H9 (cell line): Measurements from ENCODE around the gene SEC11A. TPM values are rescaled to one million over a fixed set of nuclear protein-coding genes. Genes with fewer than 3 reads are reported as not detected.

Experiments used
- DNase-seq: peaks from one replicate; pipeline ENCODE4 v3.0.0-alpha.2; 2017
- H2AFZ ChIP-seq: one replicate; pipeline ENCODE4 v1.6.1; 2013; ENCODE audit warnings: mild to moderate bottlenecking, low read length, control low read depth, moderate library complexity
- H2AK5ac ChIP-seq: 2 replicates; pipeline ENCODE4 v1.6.1; 2013; ENCODE audit warnings: low read length, control low read depth, mixed read lengths; ENCODE audit not compliant: insufficient read length
- H2BK120ac ChIP-seq: one replicate; pipeline ENCODE4 v1.6.1; 2013; ENCODE audit warnings: low read depth, mild to moderate bottlenecking, low read length, control low read depth, inconsistent platforms; ENCODE audit not compliant: poor library complexity, severe bottlenecking
- H2BK12ac ChIP-seq: 2 replicates; pipeline ENCODE4 v1.6.1; 2013; ENCODE audit warnings: low read length, control low read depth, mixed read lengths, low read depth; ENCODE audit not compliant: insufficient read length
- H2BK15ac ChIP-seq: 2 replicates; pipeline ENCODE4 v1.6.1; 2013; ENCODE audit warnings: low read depth, low read length, control low read depth
- H2BK20ac ChIP-seq: one replicate; pipeline ENCODE4 v1.6.1; 2013; ENCODE audit warnings: low read depth, mild to moderate bottlenecking, low read length, control low read depth, inconsistent platforms; ENCODE audit not compliant: poor library complexity, severe bottlenecking
- H2BK5ac ChIP-seq: 2 replicates; pipeline ENCODE4 v1.6.1; 2013; ENCODE audit warnings: low read length, control low read depth, mixed read lengths; ENCODE audit not compliant: insufficient read length
- H3K14ac ChIP-seq: 2 replicates; pipeline ENCODE4 v1.6.1; 2013; ENCODE audit warnings: low read length, control low read depth; ENCODE audit not compliant: insufficient read depth
- H3K18ac ChIP-seq: 2 replicates; pipeline ENCODE4 v1.6.1; 2013; ENCODE audit warnings: low read depth, mild to moderate bottlenecking, mixed read lengths, low read length, control low read depth; ENCODE audit not compliant: insufficient read length
- H3K23ac ChIP-seq: 2 replicates; pipeline ENCODE4 v1.6.1; 2013; ENCODE audit warnings: low read length, control low read depth, mixed read lengths, low read depth; ENCODE audit not compliant: insufficient read length
- H3K23me2 ChIP-seq: 2 replicates; pipeline ENCODE4 v1.6.1; 2013; ENCODE audit warnings: low read depth, mild to moderate bottlenecking, mixed read lengths, low read length, control low read depth; ENCODE audit not compliant: insufficient read length, poor library complexity, severe bottlenecking
- H3K27ac ChIP-seq: 2 replicates; pipeline ENCODE4 v1.5.1; 2013; ENCODE audit warnings: low read length, control low read depth, mixed read lengths, low read depth; ENCODE audit not compliant: insufficient read length
- H3K27me3 ChIP-seq: 2 replicates; pipeline ENCODE4 v1.6.1; 2013; ENCODE audit warnings: low read length, control low read depth, inconsistent platforms; ENCODE audit not compliant: insufficient read depth
- H3K4ac ChIP-seq: 2 replicates; pipeline ENCODE4 v1.6.1; 2013; ENCODE audit warnings: low read depth, mild to moderate bottlenecking, control low read depth, inconsistent platforms, low read length, moderate library complexity
- H3K4me1 ChIP-seq: 2 replicates; pipeline ENCODE4 v1.6.1; 2013; ENCODE audit warnings: low read length, control low read depth, inconsistent platforms; ENCODE audit not compliant: insufficient read depth
- H3K4me2 ChIP-seq: 2 replicates; pipeline ENCODE4 v1.6.1; 2013; ENCODE audit warnings: low read length, control low read depth, mixed read lengths; ENCODE audit not compliant: insufficient read length, insufficient read depth
- H3K56ac ChIP-seq: 2 replicates; pipeline ENCODE4 v1.6.1; 2013; ENCODE audit warnings: low read depth, mild to moderate bottlenecking, mixed read lengths, low read length, control low read depth; ENCODE audit not compliant: insufficient read length
- H3K79me1 ChIP-seq: 2 replicates; pipeline ENCODE4 v1.6.1; 2013; ENCODE audit warnings: low read depth, mild to moderate bottlenecking, moderate library complexity, low read length, control low read depth, inconsistent platforms; ENCODE audit not compliant: insufficient read depth, poor library complexity, severe bottlenecking
- H3K79me2 ChIP-seq: 2 replicates; pipeline ENCODE4 v1.6.1; 2013; ENCODE audit warnings: low read length, control low read depth, inconsistent platforms; ENCODE audit not compliant: insufficient read depth
- H3K9ac ChIP-seq: 2 replicates; pipeline ENCODE4 v1.6.1; 2013; ENCODE audit warnings: low read length, control low read depth, mixed read lengths; ENCODE audit not compliant: insufficient read length; ENCODE audit errors: extremely low read depth
- H3K9me3 ChIP-seq: one replicate; pipeline ENCODE4 v1.6.1; 2013; ENCODE audit warnings: low read depth, low read length, inconsistent platforms; ENCODE audit not compliant: control insufficient read depth
- H3T11ph ChIP-seq: one replicate; pipeline ENCODE4 v1.6.1; 2013; ENCODE audit warnings: mild to moderate bottlenecking, low read length, control low read depth, inconsistent platforms
- H4K20me1 ChIP-seq: one replicate; pipeline ENCODE4 v1.6.1; 2013; ENCODE audit not compliant: control insufficient read depth, insufficient read length, insufficient read depth
- H4K5ac ChIP-seq: 2 replicates; pipeline ENCODE4 v1.6.1; 2013; ENCODE audit warnings: low read depth, mild to moderate bottlenecking, mixed read lengths, low read length, control low read depth; ENCODE audit not compliant: insufficient read length
- H4K8ac ChIP-seq: replicated peaks from 2 replicates; pipeline ENCODE4 v1.6.1; 2013; ENCODE audit warnings: low read length, control low read depth, mixed read lengths, low read depth; ENCODE audit not compliant: insufficient read length
- H4K91ac ChIP-seq: 2 replicates; pipeline ENCODE4 v1.6.1; 2013; ENCODE audit warnings: low read depth, mild to moderate bottlenecking, moderate library complexity, mixed read lengths, low read length, control low read depth; ENCODE audit not compliant: insufficient read length
- H3K27ac Mint-ChIP-seq, 3 experiments: 2 replicates in 2 of 3; 3 replicates in 1 of 3; pipeline ENCODE4 v1.8.0; 2020 to 2021; ENCODE audit warnings: mixed read lengths in 3 of 3, mild to moderate bottlenecking in 1 of 3, moderate library complexity in 1 of 3
- H3K27me3 Mint-ChIP-seq: 2 replicates; pipeline ENCODE4 v1.8.0; 2021; ENCODE audit warnings: low read depth, mild to moderate bottlenecking, moderate library complexity, mixed read lengths
- H3K36me3 Mint-ChIP-seq, 3 experiments: 2 replicates in 2 of 3; 3 replicates in 1 of 3; pipeline ENCODE4 v1.8.0; 2020 to 2021; ENCODE audit warnings: low read depth in 3 of 3, mixed read lengths in 3 of 3; ENCODE audit not compliant: insufficient read depth in 1 of 3
- H3K4me1 Mint-ChIP-seq, 2 experiments: 2 replicates each; pipeline ENCODE4 v1.8.0; 2020; ENCODE audit warnings: mixed read lengths in 2 of 2
- H3K4me3 Mint-ChIP-seq, 2 experiments: 2 replicates in 1 of 2; 3 replicates in 1 of 2; pipeline ENCODE4 v1.8.0; 2020 to 2021; ENCODE audit warnings: mild to moderate bottlenecking in 2 of 2, mixed read lengths in 2 of 2, moderate library complexity in 1 of 2
- H3K9me3 Mint-ChIP-seq, 2 experiments: 2 replicates in 1 of 2; 3 replicates in 1 of 2; pipeline ENCODE4 v1.8.0; 2020; ENCODE audit warnings: mild to moderate bottlenecking in 2 of 2, mixed read lengths in 2 of 2, moderate library complexity in 1 of 2
- CTCF ChIP-seq: fragments of 200-600 bp; sonication (generic); conservative IDR thresholded peaks from 3 replicates; pipeline ENCODE4 v1.8.0; 2021; ENCODE audit warnings: antibody characterized with exemption, mild to moderate bottlenecking
- whole genome bisulfite sequencing: extraction: QIAGEN DNeasy Blood & Tissue Kit; methylation state at CpG from one replicate; pipeline ENCODE4 v1.1.7; 2013; ENCODE audit warnings: missing lambda C conversion rate, low lambda C conversion rate, mixed read lengths; ENCODE audit not compliant: insufficient read length; ENCODE audit errors: extremely low coverage; 5-methylcytosine and 5-hydroxymethylcytosine counted together
- total RNA-seq: library from RNA; stranded (reverse); gene quantifications from 2 replicates; pipeline ENCODE4 v1.2.1, GENCODE V29; 2021

The SEC11A gene
- total RNA-seq, 1 experiment from 2014 or later = 250 TPM

- TF ChIP-seq CTCF = no peak
- no peaks in the 10 kb centered on the region for H4K20me1 ChIP-seq
Observed at GRCh38 chr15:84697236-84697990, 18.5 kb downstream of the SEC11A start.

More at GRCh38 chr15:84697236-84697990, 18.5 kb downstream of the SEC11A start:
- Mint-ChIP-seq H3K4me3 (no peak overlapping the region), H3K27me3 (no peaks in the 10 kb centered on the region), H3K4me1 (no peaks in the 10 kb centered on the region), H3K27ac (peak overlapping the region in 1 of 3 experiments; percentile 14; a peak in 1 of 7 replicates), H3K36me3 (peaks cover 0 to 3% (median under 1%) of the 10 kb centered on the region in 3 experiments; a peak in 3 of 7 replicates), H3K9me3 (no peaks in the 10 kb centered on the region)
- Histone ChIP-seq H4K5ac (no peak overlapping the region), H2AFZ (no peak overlapping the region), H3K23ac (no peak overlapping the region), H3K56ac (no peak overlapping the region), H2BK5ac (no peak overlapping the region), H3K79me1 (no peaks in the 10 kb centered on the region), H3K27ac (no peak overlapping the region), H3K23me2 (no peaks in the 10 kb centered on the region), H4K8ac (no peak overlapping the region), H2BK12ac (no peak overlapping the region), H3K4ac (no peak overlapping the region), H2BK120ac (no peak overlapping the region), H3T11ph (no peak overlapping the region), H4K91ac (no peak overlapping the region), H3K4me1 (no peaks in the 10 kb centered on the region), H2BK20ac (no peak overlapping the region), H3K4me2 (no peak overlapping the region), H3K9ac (no peak overlapping the region), H3K18ac (no peak overlapping the region), H3K27me3 (no peaks in the 10 kb centered on the region), H2AK5ac (no peak overlapping the region), H2BK15ac (no peak overlapping the region), H3K79me2 (peaks cover 18% of the 10 kb centered on the region; the same call in 1 of the 2 replicates), H3K9me3 (no peaks in the 10 kb centered on the region), H3K14ac (no peak overlapping the region)
- no peak for DNase-seq
- WGBS = no CpG with 5 or more reads among the region's 1 CpG
